GM12801 (cell line): ENCODE results near the gene MAB21L4.

Experiments used
- TF ChIP-seq, protein P1 (sequence below): IDR thresholded peaks from one replicate; pipeline ENCODE4 v1.5.1; 2011; ENCODE audit warnings: control low read depth; ENCODE audit not compliant: insufficient read length; ENCODE audit errors: extremely low read depth

Gene MAB21L4

DNA sequence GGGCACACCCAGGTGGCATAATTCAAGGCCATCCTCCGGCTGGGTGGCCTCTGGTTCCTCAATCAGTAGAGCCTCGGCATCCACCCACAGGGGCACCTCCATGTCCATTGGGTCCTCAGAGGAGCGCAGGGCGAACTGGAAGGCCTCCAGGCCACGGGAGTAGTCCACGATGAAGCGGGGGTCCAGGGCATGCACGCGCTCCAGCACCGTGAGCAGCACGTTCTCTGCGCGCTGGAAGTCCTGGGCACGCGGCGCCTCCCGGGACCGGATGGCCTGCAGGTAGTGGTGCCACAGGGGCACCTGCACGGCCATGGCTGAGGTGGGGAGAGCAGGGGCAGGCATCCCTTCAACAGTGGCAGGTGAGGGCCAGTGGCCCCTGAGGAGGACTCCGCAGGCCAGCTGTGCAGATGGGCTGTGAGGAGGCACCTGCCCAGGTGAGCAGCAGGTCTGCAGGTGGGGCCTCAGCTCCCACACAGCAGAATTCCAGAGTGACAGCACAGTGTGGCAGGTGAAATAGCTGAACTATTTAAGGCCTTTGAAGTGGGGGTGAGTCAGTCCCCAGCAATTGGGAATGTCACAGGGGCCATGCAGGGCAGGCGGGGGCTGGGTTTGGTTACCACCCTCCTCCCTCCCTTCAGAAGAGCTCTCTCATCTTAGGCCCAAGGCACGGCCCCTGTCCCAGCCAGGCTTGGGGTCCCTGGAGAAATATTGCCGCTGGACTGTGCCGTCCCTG, at the start of gene MAB21L4:
Gene MAB21L4 (minus strand): TSS at position 501 of the 733 bp plus-strand sequence. CDS start 159 bp downstream, at position 342.
- TF ChIP-seq, protein P1, sequence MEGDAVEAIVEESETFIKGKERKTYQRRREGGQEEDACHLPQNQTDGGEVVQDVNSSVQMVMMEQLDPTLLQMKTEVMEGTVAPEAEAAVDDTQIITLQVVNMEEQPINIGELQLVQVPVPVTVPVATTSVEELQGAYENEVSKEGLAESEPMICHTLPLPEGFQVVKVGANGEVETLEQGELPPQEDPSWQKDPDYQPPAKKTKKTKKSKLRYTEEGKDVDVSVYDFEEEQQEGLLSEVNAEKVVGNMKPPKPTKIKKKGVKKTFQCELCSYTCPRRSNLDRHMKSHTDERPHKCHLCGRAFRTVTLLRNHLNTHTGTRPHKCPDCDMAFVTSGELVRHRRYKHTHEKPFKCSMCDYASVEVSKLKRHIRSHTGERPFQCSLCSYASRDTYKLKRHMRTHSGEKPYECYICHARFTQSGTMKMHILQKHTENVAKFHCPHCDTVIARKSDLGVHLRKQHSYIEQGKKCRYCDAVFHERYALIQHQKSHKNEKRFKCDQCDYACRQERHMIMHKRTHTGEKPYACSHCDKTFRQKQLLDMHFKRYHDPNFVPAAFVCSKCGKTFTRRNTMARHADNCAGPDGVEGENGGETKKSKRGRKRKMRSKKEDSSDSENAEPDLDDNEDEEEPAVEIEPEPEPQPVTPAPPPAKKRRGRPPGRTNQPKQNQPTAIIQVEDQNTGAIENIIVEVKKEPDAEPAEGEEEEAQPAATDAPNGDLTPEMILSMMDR = no peak

DNA sequence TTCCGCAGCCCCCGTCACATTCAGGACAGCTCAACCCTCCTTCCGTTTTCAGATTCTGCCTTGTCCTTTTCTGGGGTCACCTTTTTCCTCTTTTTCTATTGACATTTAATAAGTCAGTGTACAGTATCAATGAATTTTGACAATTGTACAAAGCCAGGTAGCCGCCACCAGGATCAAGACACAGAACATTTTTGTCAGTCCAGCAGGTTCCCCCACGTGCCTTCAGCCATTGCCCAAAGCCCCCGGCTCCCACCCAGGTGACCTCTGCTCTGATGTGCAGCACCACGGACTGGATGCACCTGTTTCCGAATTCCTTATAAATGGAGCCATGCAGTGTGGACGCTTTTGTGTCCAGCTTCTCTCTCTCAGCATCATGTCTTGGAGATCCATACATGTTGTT, 40.1 kb upstream of the MAB21L4 start:
- TF ChIP-seq, protein P1 = no peak

DNA sequence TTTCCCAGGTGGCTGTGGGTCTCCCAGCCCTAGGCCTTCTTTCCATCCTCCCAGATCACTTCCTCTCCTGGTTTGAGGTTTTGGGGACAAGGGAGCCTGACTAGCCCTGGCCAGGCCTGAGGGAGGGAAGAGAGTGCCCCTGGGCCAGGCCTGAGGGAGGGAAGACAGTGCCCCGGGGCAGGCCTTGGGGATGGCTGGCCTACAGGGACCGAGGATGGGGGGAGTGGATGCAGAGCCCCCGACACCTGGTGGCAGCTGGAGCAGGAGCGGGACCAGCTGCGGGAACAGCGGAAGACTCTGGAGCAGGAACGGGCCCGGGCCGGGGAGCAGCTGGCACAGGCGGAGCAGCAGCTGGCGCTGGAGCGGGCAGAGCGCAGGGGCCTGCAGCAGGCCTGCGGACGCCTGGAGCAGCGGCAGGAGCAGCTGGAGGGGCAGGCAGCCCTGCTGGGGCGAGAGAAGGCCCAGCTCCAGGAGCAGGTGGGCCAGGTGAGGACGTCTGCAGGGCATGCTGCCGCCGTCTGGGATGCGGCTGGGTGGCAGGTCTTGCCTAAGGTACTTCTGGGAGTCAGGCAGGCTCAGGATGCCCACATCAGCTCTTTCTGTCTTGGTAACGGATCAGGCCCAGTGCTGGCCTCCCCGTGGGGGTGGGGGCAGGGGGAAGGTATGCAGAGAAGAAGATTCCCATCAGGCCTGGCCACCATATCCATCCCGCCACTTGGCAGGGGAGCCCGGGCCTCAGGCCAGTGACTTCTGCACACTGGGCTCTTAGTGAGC, 39.3 kb upstream of the MAB21L4 start:
- TF ChIP-seq, protein P1 = no peak

DNA sequence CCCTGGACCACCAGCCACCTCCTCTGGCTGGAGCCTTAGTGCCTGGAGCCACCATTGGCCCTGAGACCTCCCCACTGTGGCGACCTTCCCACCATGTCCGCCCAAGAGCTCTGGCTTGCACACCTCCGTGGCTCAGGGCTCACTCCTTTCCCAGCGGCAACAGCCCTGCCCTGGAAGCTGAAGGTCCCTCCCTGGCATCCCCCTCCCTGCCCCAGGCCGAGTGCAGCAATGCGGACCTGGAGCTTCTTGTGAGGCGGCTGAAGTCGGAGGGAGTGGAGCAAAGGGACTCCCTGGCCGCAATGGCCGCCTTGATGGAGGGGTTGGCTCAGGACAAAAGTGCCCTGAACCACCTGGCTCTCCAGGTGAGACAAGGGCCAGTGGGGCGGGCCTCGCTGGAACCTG, 38.7 kb upstream of the MAB21L4 start:
- TF ChIP-seq, protein P1 = no peak

DNA sequence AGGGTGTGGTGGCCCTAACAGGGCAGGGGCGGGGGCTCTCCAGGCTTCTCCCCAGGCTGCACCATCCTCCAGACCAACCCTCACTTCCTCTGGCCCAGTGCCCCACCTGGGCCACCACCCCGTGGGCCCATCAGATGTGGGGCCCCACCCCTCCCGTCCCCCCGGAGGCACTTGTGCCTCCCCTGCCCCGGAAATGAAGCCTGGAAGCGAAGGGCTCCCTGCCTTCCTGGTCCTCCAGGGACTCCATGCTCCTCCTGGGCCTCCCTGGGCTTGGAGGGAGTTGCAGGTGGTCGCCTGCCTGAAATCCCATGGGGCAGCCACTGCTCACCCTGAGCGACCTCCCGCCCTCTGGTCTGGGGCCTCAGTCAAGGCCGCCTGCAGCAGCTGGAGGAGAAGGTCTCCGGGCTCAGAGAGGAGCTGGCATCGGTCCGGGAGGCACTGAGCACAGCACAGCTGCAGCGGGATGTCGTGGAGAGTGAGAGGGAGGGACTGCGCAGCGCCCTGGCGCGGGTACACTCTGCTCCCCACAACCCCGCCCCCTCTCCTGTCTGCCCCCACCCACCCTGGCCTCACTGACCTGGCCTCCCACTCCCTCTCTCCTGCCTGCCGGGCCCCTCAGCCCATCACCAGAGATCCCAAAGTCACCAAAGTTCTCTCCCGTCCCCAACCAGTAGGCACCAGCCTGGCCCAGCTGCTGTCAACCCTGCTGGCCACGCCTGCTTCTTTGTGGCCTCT, 38.2 kb upstream of the MAB21L4 start:
- TF ChIP-seq, protein P1 = no peak

DNA sequence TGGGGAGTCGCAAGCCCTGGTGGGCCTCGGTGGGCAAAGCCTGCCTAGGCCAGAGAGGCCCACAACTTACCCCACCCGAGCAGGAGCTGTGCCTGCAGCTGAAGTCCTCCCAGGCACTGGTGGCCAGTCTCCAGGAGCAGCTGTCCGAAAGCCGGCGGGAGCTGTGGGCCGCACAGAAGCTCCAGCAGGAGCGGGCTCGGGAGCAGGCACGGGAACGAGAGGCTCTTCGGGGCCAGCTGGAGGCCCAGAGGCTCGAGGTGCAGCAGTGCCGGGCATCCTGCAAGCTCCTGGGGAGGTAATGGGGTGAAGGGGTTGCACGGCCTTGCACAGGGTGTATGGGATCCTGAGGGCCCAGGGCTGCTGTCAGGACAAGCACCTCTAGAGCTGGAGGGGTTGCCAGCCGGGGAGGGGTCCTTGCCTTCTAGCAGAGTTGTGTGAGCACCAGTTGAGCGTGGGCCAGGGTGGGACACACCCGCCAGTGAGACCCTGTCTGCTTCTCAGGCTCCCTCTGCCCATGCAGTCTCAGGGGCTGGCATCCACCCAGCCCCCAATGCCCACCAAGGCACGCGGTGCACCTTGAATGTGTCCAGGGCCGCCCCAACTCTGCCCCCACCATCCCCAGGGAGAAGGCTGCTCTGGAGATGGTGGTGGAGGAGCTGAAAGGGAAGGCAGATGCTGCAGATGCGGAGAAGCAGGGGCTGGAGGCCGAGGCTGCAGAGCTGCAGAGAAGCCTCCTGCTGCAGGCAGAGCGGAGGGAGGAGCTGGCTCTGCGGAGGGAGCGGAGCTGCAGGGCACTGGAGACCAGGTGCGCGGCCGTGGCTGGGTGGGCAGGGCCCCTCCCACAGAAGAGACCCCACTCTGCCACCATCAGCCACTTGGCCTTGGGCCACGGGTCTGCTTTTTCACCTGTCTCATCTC, 37.4 kb upstream of the MAB21L4 start:
- TF ChIP-seq, protein P1 = no peak
